Measurements from ENCODE around the gene DRD3.
A peak's percentile ranks its signal among the peaks of the same experiment; 100 is the strongest.

The DRD3 gene

DNA sequence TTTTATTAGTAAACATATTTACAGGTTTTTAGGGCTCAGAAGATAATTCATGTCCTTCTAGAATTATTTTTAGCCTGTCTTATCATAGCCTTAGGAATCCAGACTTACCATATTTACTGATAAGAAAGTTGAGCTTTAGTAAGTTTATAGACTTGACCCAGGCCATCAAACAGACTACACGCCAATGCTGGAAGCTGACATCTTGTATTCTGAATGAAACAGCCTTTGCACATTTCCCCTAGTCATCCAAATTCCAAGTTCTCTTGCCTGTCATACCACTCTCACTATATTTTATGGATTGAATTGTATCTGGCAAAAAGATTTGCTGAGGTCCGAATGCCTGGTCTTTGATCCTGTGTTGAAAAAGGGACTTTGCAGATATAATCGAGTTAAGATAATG lies 58.6 kb downstream of the DRD3 start:
- DNase-seq (ENCODE audit: low spot score): no peak

- no peak for DNase-seq (ENCODE audit: low spot score)
These were observed 59.1 kb downstream of the DRD3 start for GRCh38 chr3:114119776-114120175.

- DNase-seq (ENCODE audit: low spot score): no peak
These were observed 63.7 kb downstream of the DRD3 start for GRCh38 chr3:114115143-114115542.

DNA sequence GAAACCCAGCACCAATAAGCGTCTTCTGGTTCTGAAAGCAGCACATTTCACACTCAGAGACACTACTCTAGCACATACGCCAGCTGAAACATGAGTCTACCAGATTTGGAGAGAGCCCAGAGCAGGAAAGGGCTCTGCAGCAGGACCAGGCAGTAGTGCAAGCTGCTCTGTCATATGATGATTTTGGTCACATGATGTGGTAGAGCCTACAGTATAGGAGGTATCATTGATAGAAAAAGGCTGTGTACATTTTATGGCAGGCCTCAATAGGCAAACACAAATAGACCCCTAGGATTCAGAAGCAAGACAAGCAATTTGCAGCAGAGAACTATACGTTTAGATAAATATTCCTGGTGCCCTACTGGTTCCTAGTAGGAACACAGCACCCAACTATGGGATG lies 64.1 kb downstream of the DRD3 start:
- DNase-seq (ENCODE audit: low spot score): no peak

GRCh38 chr3:114112696-114113095 lies 66.2 kb downstream of the DRD3 start:
- DNase-seq (ENCODE audit: low spot score): no peak

GRCh38 chr3:114111060-114111770 lies 67.6 kb downstream of the DRD3 start:
- DNase-seq (ENCODE audit: low spot score): no peak

DNA sequence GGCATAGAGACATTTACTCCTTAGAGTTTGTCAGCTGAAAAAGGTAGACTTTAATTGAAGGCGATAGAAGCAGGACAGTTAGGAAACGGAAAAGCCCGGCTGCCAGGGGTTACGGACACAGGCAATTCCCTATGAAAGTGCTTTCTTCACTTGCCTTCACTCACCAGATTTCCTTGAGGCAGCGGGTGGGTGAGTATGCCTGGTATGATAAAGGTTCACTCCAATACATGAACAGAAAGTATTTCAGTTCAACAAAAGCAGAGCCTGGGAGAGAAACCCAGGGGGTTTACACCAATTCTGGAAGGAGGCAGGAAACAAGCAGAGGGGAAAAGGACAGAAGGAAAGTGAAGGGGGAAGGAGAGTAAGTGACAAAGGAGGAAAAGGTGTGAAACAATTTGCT lies 68.4 kb downstream of the DRD3 start:
- no peak for DNase-seq (ENCODE audit: low spot score)

DNA sequence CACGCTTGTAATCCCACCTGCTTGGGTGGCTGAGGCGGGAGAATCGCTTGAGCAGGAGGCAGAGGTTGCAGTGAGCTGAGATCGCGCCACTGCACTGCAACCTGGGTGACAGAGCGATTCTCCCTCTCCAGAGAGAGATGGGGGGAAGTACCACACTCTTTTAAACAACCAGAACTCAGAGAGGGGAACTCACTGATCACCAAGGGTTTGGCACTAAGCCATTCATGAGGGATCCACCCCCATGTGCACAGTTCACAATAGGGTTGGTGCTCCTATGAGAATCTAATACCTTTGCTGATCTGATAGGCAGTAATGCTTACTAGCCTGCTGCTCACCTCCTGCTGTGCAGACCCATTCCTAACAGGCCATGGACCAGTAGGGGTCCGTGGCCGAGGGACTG lies 70.7 kb downstream of the DRD3 start:
- no peak for DNase-seq (ENCODE audit: low spot score)

- DNase-seq (ENCODE audit: low spot score): no peak
These were observed 74.4 kb downstream of the DRD3 start for GRCh38 chr3:114104414-114104813.

DNA sequence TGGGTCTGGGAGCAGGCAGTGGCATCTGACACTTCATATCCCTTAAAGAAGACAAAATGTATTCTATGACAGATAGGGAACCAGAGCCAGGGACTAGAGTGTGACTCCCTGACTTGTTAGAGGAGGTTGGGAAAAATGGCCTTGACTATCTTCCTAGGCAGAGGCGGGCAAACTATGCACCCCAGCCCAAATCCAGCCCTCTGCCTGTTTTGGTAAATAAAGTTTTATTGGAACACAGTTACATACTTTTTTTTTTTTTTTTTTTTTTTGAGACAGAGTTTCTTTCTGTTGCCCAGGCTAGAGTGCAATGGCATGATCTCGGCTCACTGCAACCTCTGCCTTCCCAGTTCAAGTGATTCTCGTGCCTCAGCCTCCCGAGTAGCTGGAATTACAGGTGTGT lies 75.0 kb downstream of the DRD3 start:
- DNase-seq (ENCODE audit: low spot score): no peak

GRCh38 chr3:114103181-114103580 lies 75.7 kb downstream of the DRD3 start:
- no peak for DNase-seq (ENCODE audit: low spot score)

DNA sequence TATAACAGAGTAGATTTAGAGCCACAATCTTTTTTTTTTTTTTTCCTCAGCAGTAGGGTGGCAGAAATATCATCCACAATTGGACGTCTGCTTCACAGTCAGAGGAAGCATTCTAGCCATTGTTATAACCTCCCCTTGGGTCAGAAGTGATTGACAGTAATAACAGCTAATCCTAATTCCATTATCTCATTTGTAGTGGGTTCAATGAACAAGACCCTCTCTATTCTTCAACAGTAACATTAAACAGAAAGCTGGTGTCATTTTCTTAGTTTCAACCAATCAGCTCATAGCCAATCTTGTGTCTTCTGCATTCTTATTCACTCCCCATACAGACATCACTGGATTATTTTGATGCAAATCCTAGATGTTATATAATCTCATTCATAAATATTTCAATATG lies 77.8 kb downstream of the DRD3 start:
- no peak for DNase-seq (ENCODE audit: low spot score)

GRCh38 chr3:114095796-114096195 lies 83.1 kb downstream of the DRD3 start:
- DNase-seq (ENCODE audit: low spot score): no peak

GRCh38 chr3:114093596-114093995 lies 85.3 kb downstream of the DRD3 start:
- peak; percentile 89 for DNase-seq (ENCODE audit: low spot score)

DNA sequence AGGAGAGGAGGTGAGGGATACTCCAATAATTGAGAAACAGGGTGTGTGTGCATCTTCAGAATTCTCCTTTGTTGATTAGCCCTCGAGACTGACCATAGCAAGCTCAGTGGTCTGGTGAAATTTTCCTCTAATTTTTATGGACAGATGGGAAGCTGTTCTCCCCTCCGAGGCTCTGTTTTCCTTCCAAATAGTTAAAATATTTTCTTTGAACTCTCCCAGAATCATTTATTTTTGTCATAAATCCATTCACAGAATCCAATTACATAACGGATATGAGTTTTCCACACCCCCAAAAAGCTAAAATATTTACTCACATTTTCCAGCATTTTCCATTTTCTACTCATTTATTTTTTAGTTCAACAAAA lies 85.9 kb downstream of the DRD3 start:
- no peak for DNase-seq (ENCODE audit: low spot score)

DNA sequence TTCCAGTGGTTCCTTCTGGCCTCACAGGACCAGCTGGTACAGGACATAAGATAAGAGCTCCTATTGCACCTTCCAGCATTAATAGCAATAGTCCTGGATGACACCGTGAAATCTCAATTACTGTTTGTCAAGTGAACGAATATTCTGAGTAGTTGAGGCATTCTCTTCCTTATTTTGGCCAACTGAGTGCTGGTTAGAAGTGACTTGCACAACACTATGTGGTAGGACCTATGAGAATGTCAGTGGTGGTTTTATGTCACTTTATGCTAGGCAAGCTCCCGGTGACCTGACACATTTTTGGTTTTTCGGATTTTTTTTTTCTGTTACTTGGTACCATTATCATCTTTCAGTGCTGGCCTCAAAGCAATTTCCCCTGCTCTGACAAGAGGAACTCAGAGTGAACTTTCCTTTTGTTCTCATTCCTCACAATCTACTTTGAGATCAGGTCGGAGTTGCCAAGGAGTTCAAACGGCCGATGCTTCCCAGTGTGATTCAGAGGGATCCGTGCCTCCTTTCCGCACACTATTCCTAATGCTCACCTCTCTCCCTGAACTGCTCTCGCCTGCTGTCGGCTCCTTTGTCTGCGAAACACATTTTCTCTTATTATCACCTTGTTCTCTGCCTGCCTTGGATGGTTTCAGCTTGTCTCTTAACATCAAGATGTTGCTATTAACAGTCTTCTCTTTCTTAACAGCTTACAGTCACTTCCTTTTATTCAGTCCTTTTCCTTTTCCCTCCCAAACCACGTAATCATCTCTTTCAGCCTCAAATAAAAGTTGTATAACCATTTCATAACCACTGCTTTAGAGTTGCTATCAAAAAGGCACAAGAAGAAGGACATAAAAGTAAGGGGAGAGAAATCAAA lies 86.5 kb downstream of the DRD3 start:
- no peak for DNase-seq (ENCODE audit: low spot score)

DNA sequence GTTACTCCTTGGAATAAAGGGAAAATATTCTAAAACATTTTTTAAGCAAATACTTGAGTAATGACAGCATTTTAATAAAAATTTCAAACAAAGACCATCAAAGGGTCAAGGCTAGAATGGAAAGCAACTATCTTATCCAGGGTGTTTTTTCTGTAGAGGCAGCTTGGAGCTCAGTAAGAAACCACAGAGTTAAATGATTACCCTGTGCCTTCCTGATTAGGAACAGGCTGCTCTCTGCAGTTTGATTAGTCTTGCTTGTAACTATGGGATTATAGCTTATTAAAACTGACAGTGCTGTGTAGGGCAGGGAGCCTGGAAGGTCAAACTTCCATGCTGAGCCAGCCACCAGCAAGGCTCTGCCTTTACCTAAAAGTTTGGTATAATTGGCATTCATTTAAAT lies 89.2 kb downstream of the DRD3 start:
- DNase-seq (ENCODE audit: low spot score): no peak

- DNase-seq (ENCODE audit: low spot score): no peak
These were observed 92.5 kb downstream of the DRD3 start for GRCh38 chr3:114086356-114086755.

DNA sequence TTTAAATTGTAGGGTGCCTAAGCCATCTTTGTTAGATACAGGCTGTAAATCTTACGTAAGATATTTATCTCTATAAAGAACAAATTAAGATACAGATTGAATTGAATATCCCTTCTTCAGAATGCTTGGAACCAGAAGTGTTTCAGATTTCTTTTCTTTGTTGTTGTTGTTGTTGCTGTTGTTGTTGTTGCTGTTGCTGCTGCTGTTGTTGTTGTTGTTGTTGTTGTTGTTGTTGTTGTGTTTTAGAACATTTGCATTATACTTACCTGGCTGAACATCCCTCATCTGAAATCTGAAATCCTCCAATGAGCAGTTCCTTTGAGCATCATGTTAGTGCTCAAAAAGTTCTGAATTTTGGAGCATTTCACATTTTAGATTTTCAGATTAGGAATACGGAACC lies 95.7 kb downstream of the DRD3 start:
- no peak for DNase-seq (ENCODE audit: low spot score)

GRCh38 chr3:114081037-114081436 lies 97.8 kb downstream of the DRD3 start:
- DNase-seq (ENCODE audit: low spot score): no peak

GRCh38 chr3:114080201-114080600 lies 98.7 kb downstream of the DRD3 start:
- DNase-seq (ENCODE audit: low spot score): no peak

DNA sequence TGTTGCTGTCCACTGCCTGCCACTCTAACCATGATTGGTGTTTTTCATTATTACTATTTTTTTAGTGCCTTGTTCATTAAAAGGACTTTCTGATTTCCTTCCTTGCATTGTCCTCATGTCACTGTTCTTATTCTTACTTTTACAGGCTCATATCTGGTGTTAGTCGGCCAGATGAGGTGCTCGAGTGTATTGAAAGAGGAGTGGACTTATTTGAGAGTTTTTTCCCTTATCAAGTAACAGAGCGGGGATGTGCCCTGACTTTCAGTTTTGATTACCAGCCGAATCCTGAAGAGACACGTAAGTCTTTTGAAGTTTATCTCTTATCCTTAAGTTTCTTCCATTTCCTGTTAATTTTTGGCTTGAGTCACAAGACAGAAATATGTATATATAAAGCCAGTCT lies 99.1 kb downstream of the DRD3 start:
- no peak for DNase-seq (ENCODE audit: low spot score)

DNA sequence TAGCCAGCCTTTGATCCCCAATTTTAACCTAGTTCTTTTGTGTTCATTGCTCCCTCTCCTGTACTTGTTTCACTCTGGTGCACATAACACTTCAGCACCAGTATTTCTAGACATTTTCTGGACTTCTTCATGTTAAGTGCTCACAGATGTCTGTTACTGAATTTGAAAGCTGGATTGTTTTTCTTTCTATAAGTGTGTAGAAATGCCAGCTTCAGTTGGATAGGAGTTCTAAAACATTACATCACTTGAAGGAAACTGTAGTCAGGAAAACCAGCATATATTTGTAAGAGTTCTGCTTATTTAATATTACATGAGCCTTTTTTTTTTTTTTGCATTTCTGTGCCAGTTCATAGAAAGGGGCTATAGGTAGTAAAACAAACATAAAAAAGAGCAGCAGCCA lies 100.7 kb downstream of the DRD3 start:
- no peak for DNase-seq (ENCODE audit: low spot score)

Data from kidney tubule cell (primary cell).